HG03342 (cell line): ENCODE data around the gene HS3ST4.

ENCODE experiments used
- ATAC-seq: cut with Tn5 transposase; IDR thresholded peaks from one replicate; pipeline ENCODE4 v1.9.1; 2021; ENCODE audit warnings: mild to moderate bottlenecking, moderate library complexity; ENCODE audit not compliant: unreplicated experiment

HS3ST4 gene

DNA sequence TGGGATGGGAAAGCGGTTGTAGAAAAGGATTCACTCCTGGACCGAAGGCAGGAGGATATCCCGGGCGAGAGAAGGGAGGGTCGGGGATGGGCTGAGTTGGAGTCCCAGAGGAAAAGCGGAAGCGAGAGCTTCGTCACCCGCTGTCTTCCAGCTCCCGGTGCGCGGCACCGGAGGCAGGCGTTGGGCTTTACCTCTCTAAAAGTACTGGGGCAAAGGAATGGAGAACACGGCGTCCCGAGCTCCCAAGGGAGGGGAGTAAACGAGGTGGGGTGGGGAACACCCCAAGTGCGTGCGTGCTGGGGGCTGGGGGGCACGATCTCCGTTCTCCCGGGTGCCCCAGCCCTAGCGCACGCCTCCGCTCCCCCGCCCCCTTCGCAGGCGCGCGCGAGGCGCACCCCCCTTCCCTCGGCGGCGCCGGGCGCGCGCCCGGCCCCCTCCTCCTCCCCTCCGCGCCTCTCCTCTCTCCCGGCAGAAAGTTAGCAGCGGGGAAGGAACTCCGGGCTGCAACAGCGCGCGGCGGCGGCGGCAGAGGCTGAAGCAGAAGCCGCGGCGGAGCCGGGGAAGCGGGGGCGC is at the start of gene HS3ST4:
Gene HS3ST4, plus strand, starts transcription at position 441 of the 573 bp plus-strand sequence.
- no peak for ATAC-seq

GRCh38 chr16:25643633-25644032 is 48.1 kb upstream of the HS3ST4 start:
- no peak for ATAC-seq

DNA sequence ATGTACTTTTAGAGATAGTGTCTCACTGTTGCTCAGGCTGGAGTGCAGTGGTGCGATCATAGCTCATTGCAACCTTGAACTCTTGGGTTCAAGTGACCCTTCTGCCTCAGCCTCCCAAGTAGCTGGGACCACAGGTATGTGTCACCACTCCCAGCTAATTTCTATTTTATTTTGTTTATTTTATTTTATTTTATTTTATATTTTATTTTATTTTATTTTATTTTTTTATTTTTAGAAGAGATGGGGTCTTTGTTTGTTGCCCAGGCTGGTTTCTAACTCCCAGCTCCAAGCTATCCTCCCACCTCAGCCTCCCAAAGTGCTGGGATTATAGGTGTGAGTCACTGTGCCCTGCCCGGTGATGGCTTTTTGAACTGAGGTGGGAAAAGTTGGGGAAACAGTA is 35.1 kb upstream of the HS3ST4 start:
- no peak for ATAC-seq

GRCh38 chr16:25676820-25677219 is 14.9 kb upstream of the HS3ST4 start:
- no peak for ATAC-seq

DNA sequence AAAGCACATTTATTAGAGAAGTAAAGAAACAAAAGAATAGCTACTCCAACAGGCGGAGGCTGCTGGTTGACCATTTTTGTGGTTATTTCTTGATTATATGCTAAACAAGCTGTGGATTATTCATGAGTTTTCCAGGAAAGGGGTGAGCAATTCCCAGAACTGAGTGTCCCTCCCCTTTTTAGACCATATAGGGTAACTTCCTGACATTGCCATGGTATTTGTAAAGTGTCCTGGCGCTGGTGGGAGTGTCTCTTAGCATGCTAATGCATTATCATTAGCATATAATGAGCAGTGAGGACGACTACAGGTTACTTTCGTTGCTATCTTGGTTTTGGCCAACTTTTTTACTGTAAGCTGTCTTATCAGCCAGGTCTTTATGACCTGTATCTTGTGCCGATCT is 12.2 kb upstream of the HS3ST4 start:
- no peak for ATAC-seq

- no peak for ATAC-seq
Measured at GRCh38 chr16:25689137-25689836, 2.5 kb upstream of the HS3ST4 start.

GRCh38 chr16:25690552-25691143 is 1.1 kb upstream of the HS3ST4 start:
- ATAC-seq, result no peak

- no peak for ATAC-seq
Measured at GRCh38 chr16:25692351-25692741, 587 bp downstream of the HS3ST4 start.

DNA sequence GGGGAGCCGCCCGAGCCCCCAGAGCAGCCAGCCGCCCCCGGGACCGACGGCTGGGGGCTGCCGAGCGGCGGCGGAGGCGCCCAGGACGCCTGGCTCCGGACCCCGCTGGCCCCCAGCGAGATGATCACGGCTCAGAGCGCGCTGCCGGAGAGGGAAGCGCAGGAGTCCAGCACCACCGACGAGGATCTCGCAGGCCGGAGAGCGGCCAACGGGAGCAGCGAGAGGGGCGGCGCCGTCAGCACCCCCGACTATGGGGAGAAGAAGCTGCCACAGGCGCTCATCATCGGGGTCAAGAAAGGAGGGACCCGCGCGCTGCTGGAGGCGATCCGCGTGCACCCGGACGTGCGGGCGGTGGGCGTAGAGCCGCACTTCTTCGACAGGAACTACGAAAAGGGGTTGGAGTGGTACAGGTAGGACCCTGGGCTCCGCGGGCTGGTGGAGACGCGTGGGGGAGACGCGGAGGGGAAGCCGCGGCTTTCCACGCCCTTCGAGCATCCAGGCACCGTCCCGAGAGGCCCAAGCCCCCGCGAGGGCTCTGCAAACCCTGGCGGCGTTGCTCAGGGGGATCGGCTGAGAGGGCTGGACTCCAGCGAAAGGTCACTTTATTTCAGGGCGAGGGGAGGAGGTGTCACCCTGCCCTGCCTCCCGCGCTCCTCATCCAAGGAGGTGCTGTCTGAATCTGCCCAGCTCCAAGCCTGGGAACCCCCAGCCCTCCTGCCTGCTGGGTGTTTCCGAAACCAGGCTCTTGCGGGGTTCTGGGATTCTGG is 1.2 kb downstream of the HS3ST4 start:
- no peak for ATAC-seq

- no peak for ATAC-seq
Measured at GRCh38 chr16:25693631-25694030, 1.9 kb downstream of the HS3ST4 start.

GRCh38 chr16:25699069-25699468 is 7.3 kb downstream of the HS3ST4 start:
- ATAC-seq, result no peak

DNA sequence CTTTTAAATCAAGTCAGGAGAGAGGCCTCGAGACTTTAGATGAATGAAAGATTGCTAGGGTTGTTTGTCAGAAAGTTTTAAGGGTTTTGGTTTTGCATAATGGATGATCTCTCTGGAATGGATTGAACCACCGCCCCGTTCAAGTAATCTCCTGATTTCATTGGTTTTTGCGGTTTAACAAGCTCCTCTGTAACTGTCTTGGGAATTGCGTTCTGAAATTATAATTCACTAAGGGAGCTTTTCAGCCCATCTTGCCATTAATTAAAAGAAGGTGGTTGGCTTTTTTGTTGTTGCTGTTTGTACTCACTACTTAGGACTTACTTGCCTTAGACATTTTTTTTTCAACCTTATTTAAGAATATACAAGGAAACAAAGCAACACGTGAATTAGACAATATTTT is 8.8 kb downstream of the HS3ST4 start:
- ATAC-seq, result no peak

DNA sequence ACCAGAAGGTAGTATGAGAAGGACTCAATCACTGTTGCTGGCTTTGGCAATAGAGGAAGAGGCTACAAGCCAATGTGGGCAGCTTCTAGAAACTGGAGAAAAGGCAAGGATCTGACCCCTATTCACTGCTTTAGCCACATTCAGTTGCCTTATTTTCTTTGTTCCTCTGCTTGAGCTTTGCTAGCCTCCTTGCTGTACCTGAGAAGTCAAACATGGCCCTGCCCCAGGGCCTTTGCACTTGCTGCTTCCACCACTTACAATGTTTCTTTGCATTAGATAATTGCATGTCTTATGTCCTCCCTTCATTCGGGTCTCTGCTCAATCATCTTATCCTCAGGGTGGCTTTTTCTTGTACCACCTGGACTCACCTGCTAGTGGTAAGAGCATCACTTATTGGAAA is 15.8 kb downstream of the HS3ST4 start:
- no peak for ATAC-seq

- no peak for ATAC-seq
Measured at GRCh38 chr16:25707982-25708583, 16.3 kb downstream of the HS3ST4 start.

- no peak for ATAC-seq
Measured at GRCh38 chr16:25709213-25709612, 17.5 kb downstream of the HS3ST4 start.

DNA sequence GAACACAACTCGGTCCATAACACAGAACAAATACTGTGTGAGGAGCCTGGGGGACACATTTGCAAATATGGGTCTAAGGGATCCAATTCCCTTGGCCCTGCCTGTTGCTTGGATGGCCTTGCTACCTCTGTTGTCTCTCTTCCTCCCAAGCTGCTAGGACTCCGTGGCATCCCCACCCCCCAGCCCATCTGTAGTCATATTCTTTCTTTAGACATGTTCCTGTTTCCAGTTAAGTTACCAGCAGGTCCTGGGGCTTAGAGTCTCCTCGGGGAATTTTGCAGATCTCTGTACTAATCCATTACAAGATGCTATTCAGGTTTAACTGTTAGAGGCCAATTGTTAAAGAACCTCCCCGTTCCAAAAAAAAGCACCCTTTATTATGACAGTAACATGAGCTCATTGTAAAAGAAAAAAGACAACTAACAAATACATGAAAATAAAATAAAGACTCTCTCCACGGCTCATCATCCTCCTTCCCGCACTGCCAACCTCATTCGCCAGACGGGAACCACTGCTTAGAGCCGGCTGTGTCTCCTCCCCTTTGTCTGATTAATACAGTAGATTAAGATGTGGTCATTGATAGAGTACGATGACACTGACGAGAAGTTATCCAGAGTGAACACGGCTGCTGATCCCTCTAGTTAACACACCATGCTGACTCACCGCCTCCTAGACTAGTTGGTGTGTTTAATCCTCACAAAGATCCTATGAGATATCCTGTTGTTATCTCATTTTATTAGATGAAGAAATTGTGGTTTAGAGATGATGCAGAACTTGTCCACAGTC is 22.2 kb downstream of the HS3ST4 start:
- no peak for ATAC-seq

DNA sequence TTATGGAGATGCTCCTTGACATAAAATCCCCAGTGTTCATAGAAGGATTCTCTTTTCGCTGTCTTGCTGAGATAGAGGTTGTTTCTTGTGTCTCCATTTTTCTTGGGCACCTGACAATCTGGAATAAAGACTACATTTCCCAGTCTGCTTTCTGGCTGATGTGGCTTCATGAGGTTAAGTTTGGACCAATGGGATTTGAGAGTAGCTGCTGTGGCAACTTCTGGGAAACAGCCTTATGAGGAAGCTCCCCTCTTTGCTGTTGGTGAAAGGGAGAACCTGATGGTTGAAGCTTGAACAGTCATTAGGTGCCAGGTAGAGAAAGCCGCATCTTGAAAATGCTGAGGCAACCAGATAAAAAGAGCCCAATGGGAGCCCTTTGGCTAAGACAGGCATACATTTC is 24.4 kb downstream of the HS3ST4 start:
- no peak for ATAC-seq

DNA sequence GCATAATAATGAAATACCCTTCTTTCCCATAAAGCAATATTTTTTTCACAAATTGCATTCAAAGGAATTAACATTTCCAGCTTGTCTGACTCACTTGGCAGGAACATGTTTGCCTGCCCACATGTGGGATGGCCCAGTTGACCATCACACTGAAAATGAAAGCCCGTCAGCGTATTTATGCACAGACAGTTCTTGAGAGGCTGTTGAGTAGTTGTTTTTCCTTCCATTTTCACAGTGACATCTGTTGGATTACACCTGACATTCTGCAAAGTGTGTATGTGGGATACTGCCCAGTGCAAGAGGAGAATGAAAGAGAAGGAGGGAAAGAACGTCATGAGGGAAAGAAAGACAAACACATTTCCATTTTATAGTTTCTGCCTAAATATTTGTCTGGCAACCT is 29.7 kb downstream of the HS3ST4 start:
- no peak for ATAC-seq

DNA sequence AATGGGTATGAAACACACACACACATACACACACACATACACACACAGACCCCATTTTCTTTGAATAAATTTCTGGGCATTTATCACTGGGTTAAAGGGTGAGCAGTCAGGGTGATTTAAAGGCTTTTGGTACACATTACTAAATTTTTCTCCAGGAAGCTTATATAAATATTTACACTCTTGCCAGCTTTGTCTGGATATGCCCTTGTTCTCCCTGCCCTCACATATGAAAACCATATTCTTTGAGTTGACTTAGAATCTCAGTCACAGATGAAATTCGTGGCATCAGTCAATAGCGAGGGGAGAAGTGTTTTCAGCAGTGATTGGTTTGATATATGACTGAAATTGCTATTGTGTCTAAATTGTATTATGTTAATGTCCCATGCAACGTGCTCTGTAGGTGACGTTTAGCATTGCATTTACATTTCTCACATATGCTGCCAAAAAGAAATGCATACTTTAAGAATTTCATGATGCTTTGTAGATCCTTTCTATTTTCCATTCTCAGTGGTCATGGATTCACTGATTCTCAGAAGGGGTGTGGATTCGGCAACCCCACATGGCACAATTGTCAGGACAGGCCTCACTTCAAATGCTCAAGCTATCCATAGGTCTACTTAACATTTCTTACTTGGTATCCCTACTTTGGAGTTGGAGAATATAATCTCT is 34.8 kb downstream of the HS3ST4 start:
- ATAC-seq, result no peak
